B cell (primary cell): ENCODE data around the gene TWIST2.

Experiments
- EZH2 ChIP-seq: IDR thresholded peaks from 2 replicates; pipeline ENCODE4 v1.6.1; 2012; ENCODE audit warnings: borderline replicate concordance, low read depth, mild to moderate bottlenecking, moderate library complexity, low read length; ENCODE audit not compliant: insufficient read depth, poor library complexity, severe bottlenecking
- TF ChIP-seq, protein P1 (sequence below): fragments of 200-600 bp; IDR thresholded peaks from one replicate; pipeline ENCODE4 v1.8.0; 2022; ENCODE audit warnings: antibody characterized with exemption, mild to moderate bottlenecking

DNA sequence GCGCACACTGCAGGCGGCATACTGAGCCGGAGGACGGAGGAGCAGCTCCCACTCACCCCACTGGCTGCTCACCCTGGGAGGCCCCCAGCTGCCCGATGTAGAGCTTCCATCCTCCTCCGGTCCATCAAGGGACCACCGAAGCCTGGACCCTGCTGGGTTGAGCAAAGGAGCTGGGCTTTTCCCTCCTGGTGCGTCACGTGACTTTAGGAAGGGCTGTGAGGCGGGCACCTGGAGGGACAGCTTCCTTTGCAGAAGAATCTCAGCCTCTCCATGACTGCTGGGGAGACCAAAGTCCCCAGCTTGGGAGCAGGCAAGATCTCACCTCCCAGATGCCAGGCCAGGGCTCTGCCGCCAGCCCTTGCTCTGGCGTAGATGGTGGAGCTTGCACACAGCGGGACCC is 102.7 kb downstream of the TWIST2 start:
- TF ChIP-seq EZH2 = no peak
- TF ChIP-seq, protein P1, sequence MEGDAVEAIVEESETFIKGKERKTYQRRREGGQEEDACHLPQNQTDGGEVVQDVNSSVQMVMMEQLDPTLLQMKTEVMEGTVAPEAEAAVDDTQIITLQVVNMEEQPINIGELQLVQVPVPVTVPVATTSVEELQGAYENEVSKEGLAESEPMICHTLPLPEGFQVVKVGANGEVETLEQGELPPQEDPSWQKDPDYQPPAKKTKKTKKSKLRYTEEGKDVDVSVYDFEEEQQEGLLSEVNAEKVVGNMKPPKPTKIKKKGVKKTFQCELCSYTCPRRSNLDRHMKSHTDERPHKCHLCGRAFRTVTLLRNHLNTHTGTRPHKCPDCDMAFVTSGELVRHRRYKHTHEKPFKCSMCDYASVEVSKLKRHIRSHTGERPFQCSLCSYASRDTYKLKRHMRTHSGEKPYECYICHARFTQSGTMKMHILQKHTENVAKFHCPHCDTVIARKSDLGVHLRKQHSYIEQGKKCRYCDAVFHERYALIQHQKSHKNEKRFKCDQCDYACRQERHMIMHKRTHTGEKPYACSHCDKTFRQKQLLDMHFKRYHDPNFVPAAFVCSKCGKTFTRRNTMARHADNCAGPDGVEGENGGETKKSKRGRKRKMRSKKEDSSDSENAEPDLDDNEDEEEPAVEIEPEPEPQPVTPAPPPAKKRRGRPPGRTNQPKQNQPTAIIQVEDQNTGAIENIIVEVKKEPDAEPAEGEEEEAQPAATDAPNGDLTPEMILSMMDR = no peak
